SH-SY5Y (cell line): ENCODE measurements around the gene GMPR.

Source experiments
- GATA2 ChIP-seq: IDR thresholded peaks from 2 replicates; pipeline ENCODE4 v1.6.1; 2011; ENCODE audit warnings: mild to moderate bottlenecking, low read depth, low read length
- GATA3 ChIP-seq: IDR thresholded peaks from 2 replicates; pipeline ENCODE4 v1.6.1; 2011; ENCODE audit warnings: low read depth, mild to moderate bottlenecking, low read length, moderate library complexity

The GMPR gene

GRCh38 chr6:16236009-16236501 is 2.3 kb upstream of the GMPR start:
- no peak for TF ChIP-seq GATA3
- no peak for TF ChIP-seq GATA2

GRCh38 chr6:16236631-16237199 is 1.7 kb upstream of the GMPR start:
- TF ChIP-seq GATA3 (no peak), GATA2 (no peak)

DNA sequence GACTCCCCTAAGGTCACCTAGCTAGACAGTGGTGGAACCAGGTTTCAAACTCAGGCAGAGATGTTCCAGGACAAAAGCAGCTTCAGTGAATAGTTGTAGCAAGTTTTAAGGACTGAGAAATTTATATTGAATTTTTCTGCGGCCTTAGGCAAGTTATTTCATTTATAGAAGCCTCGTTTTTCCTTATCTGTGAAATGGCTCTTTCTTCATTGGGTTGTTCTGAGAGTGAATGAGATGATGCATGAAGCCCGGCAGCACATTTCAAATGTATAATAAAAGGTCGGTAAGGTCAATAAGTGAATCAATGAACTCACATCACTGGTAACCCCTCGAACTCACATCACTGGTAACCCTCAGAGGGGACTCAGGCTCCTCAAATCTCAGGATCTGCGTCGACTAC is 1.1 kb upstream of the GMPR start:
- TF ChIP-seq GATA2 (no peak), GATA3 (no peak)

DNA sequence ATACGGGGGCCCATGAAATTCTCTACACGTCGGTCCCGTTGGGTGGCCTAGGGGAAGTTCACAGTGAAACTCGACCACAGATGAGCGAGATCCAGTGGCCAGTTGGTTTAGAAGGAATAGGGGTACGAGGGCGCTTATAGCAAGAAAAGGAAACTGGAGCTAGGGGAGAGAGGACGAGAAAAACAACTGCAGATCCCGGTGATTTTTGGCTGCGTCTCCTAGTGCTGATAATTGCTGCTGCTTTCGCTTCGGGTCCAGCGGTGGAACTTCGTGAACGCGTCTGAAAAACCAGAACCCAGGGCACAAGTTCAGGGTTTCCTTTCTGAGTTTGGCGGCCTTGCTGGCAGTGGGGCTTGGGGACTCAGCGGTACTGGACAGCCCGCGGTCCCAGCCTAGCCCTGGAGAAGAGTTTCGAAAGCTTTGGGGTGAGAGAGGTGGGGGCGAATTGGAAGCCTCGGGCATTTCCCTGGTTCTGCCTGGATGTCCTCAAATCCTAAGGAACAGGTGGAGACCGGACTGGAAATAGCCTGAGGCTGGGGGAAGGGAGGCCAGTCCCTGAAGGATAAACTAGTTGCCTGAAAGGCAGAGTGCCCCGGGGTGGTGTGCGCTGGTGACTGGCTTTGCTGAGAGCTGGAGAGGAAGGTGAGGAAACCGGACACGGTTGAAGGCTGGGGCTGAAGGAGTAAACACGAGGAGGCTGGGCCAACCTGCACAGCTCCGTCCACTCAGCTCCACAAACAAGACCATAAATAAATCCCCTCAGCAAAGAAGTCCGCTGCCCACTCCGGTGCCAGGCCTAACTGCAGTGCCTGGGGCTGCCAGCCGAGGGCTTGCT is 793 bp downstream of the GMPR start:
- TF ChIP-seq GATA3: no peak
- no peak for TF ChIP-seq GATA2

- TF ChIP-seq GATA3 (no peak), GATA2 (no peak)
These were observed 1.4 kb downstream of the GMPR start for GRCh38 chr6:16239798-16240123.

DNA sequence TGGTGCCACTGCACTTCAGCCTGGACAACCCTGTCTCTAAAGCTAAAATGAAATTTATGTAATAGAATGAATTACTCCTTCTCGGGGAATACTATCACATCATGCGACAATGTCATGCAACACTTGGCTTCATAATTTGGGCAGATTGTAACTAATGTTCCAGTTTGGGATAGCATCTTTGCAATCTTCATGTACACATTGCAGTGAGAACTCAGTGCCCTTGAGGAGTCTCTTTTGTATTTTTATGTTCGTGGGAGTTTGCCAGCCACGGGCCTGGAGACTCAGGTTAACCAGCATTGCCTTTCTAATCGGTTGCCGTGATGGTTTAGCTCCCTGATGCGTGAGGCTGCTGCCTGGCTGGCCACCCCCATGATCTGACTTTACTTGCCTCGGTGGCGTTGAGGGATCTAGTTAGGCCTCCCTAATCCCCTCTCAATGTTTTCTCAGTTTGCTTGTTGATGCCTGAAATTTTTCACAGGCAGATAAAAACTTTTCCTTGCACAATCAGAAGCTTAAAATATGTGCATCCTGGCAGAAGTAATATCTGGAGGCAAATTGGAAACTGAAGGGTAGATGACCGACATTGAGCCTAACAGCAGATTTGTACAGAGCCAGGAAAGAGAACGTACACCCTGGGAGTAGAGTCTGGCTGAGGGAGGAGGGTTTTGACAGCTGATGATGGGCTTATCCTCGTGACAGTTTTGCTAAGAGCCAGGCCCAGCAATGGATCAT is 2.4 kb downstream of the GMPR start:
- no peak for TF ChIP-seq GATA2
- no peak for TF ChIP-seq GATA3

GRCh38 chr6:16241321-16241689 is 2.9 kb downstream of the GMPR start:
- no peak for TF ChIP-seq GATA3
- no peak for TF ChIP-seq GATA2

DNA sequence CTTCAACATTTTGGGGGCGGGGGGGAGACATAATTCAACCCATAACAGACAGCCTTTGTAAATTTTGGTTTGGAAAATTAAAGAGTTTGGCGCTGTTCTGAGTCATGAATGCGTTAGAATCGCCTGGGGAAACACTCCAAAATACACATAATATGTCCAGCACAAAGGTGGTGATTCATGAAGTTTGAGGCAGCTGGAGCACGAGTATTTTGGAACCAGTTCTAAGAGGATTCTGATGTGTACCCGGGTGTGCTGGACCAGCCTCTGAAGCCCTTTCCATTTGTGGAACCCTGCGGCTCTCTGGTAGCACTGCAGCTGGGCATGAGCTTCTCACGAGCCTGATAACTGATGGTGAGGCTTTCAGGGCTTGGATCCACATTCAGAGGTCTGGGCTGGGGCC is 4.7 kb downstream of the GMPR start:
- TF ChIP-seq GATA3 (no peak), GATA2 (no peak)

GRCh38 chr6:16243664-16244063 is 5.3 kb downstream of the GMPR start:
- TF ChIP-seq GATA2 (no peak), GATA3 (no peak)

- TF ChIP-seq GATA2 (no peak), GATA3 (no peak)
These were observed 6.1 kb downstream of the GMPR start for GRCh38 chr6:16244446-16244845.

- no peak for TF ChIP-seq GATA2
- no peak for TF ChIP-seq GATA3
These were observed 6.6 kb downstream of the GMPR start for GRCh38 chr6:16244869-16245451.

GRCh38 chr6:16248271-16248853 is 10.0 kb downstream of the GMPR start:
- TF ChIP-seq GATA3 (no peak), GATA2 (no peak)

DNA sequence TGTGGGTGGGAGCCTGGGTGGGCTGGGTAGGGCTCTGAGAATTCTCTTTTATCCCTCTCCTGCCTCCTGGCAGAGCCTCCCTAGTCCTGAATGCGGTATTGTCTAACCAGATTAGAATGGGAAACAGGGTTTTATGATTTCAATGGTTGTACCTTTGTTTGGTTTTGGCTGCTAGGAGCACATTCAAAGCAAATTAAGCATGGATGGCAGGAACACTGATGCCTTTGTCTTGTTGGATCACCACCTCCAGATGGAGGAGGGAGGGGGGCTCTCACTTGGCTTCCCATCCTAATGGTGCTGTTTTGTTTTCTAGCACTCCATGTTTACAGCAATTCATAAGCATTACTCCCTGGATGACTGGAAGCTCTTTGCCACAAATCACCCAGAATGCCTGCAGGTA is 11.6 kb downstream of the GMPR start:
- TF ChIP-seq GATA2: no peak
- no peak for TF ChIP-seq GATA3

DNA sequence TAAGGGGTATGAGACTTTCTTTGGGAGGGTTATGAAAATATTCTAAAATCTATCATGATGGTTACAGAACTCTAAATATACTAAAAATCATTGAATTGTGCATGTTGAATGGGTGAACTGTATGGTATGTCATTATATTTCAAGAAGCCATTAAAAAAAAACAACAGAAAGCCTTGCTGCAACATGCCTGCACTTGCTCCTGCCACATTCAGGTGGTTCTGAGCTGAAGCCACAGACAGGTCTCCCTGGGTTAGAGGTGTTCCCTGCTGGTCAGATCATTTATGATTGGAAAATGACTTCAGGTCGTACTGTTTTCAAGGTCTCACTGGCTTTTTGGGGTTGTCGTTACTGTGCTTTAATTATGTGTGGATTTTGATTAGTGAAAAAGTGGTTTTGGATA is 13.3 kb downstream of the GMPR start:
- TF ChIP-seq GATA3 (no peak), GATA2 (no peak)
